Muscle of leg (tissue), 11 donors: ENCODE results near the gene GPNMB. TPM values are rescaled to one million over a fixed set of nuclear protein-coding genes. Genes with fewer than 3 reads are reported as not detected.

Source experiments
- DNase-seq: peaks from one replicate; pipeline ENCODE4 v3.0.0; 2013
- H3K27ac ChIP-seq: one replicate; pipeline ENCODE4 v1.5.1; 2013; ENCODE audit warnings: mild to moderate bottlenecking, low read length, control low read depth
- H3K27me3 ChIP-seq: one replicate; pipeline ENCODE4 v1.6.1; 2013; ENCODE audit warnings: low read length; ENCODE audit not compliant: control insufficient read depth, insufficient read depth
- H3K36me3 ChIP-seq: one replicate; pipeline ENCODE4 v1.6.1; 2013; ENCODE audit warnings: low read length; ENCODE audit not compliant: control insufficient read depth, insufficient read depth
- H3K4me1 ChIP-seq: one replicate; pipeline ENCODE4 v1.6.1; 2013; ENCODE audit warnings: low read length; ENCODE audit not compliant: control insufficient read depth, insufficient read depth
- H3K4me3 ChIP-seq: one replicate; pipeline ENCODE4 v1.5.1; 2013; ENCODE audit warnings: low read length, control low read depth
- H3K9me3 ChIP-seq: replicated peaks from 2 replicates; pipeline ENCODE4 v1.6.1; 2013; ENCODE audit warnings: low read depth, low read length; ENCODE audit not compliant: control insufficient read depth
- WGBS: methylation state at CpG from one replicate; pipeline ENCODE4 v1.1.5; 2013; ENCODE audit warnings: missing lambda C conversion rate; ENCODE audit not compliant: insufficient coverage; 5-methylcytosine and 5-hydroxymethylcytosine counted together
- polyA plus RNA-seq, 8 donors: library from polyadenylated mRNA; unstranded; fragments of 120-200 nt; gene quantifications; one replicate each; pipeline versions ENCODE4 v1.2.1 to v1.2.3, GENCODE V29; 2013; ENCODE audit warnings: inconsistent platforms in 1 of 8, low replicate concordance in 1 of 8; ENCODE audit not compliant: insufficient read length in 8 of 8, insufficient read depth in 1 of 8
- total RNA-seq: library from RNA; stranded (reverse); fragments of 120-200 nt; gene quantifications from one replicate; pipeline ENCODE4 v1.2.4, GENCODE V29; 2013

GPNMB gene
- total and polyA plus RNA-seq, 9 donors = 29.1 to 98.1 (median 50.1) TPM

DNA sequence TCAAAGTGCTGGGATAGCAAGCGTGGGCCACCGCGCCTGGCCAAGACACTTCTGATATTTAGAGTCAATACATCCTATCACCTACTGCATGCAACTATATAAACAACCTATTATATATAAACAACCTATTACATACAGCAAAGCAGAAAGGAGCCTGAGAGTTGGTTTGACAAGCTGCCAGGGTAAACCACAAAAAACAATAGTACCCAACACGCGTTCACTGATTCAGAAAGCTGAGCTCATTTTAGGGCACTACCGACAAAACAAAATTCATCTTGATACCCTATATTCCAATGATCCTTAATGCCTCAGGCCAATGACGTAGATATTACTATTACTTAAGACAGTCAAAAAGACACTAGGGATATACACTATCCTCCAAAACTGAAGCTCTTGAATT is 68.8 kb downstream of the GPNMB start:
- Histone ChIP-seq H3K9me3 (no peaks in the 10 kb centered on the region), H3K27me3 (no peaks in the 10 kb centered on the region), H3K4me1 (peaks cover 3% of the 10 kb centered on the region), H3K27ac (no peak overlapping the region), H3K4me3 (no peak overlapping the region), H3K36me3 (peaks cover 42% of the 10 kb centered on the region)
- 100% methylated on average over 3 of the region's 7 CpGs for whole genome bisulfite sequencing
- no peak for DNase-seq

Other genes starting within 250 kb of the GPNMB start
- gene HYCC1, start 232.6 kb upstream of the GPNMB start, total RNA-seq = 26.2 TPM
- gene HYCC1, start 232.6 kb upstream of the GPNMB start, polyA plus RNA-seq = 10 to 100 TPM; 14.1 to 27.2 (median 22.3) TPM
- 22.4 TPM for gene KLHL7, start 141.0 kb upstream of the GPNMB start, total RNA-seq
- gene KLHL7, start 141.0 kb upstream of the GPNMB start, polyA plus RNA-seq = 10 to 100 TPM; 17.6 to 29.6 (median 21.5) TPM
- gene NUP42, start 64.7 kb upstream of the GPNMB start, total RNA-seq = 31.7 TPM
- 10 to 100 TPM; 25.2 to 37.9 (median 31.6) TPM for gene NUP42, start 64.7 kb upstream of the GPNMB start, polyA plus RNA-seq
- gene MALSU1, start 52.6 kb downstream of the GPNMB start, total RNA-seq = 94.2 TPM
- gene MALSU1, start 52.6 kb downstream of the GPNMB start, polyA plus RNA-seq = 100 to 1,000 TPM in 2 of 8 donors, 10 to 100 TPM in 6; 58.1 to 132 (median 89.0) TPM
- 26.8 TPM for gene IGF2BP3, start 223.7 kb downstream of the GPNMB start, total RNA-seq
- 10 to 100 TPM; 26.2 to 39.2 (median 31.5) TPM for gene IGF2BP3, start 223.7 kb downstream of the GPNMB start, polyA plus RNA-seq